Glutamatergic neuron (in vitro differentiated cells): ENCODE results near the gene NEK7. TPM values are rescaled to one million over a fixed set of nuclear protein-coding genes. Genes with fewer than 3 reads are reported as not detected.
"Not testable (repeated sequence)": the region's sequence is repeated elsewhere in the genome, so short reads cannot be mapped to it uniquely, and the experiment has no call there.

Experiments used
- DNase-seq: peaks from one replicate; pipeline ENCODE4 v3.0.0; 2022
- H3K27ac Mint-ChIP-seq: one replicate; pipeline ENCODE4 v1.8.0; 2020; ENCODE audit warnings: mild to moderate bottlenecking, mixed read lengths, inconsistent platforms; ENCODE audit not compliant: unreplicated experiment
- H3K27me3 Mint-ChIP-seq: one replicate; pipeline ENCODE4 v1.8.0; 2020; ENCODE audit warnings: mild to moderate bottlenecking, moderate library complexity, mixed read lengths, inconsistent platforms; ENCODE audit not compliant: unreplicated experiment
- H3K36me3 Mint-ChIP-seq: one replicate; pipeline ENCODE4 v1.8.0; 2020; ENCODE audit warnings: mild to moderate bottlenecking, mixed read lengths, inconsistent platforms; ENCODE audit not compliant: unreplicated experiment
- H3K4me1 Mint-ChIP-seq: one replicate; pipeline ENCODE4 v1.8.0; 2020; ENCODE audit warnings: mild to moderate bottlenecking, low read depth, mixed read lengths, inconsistent platforms; ENCODE audit not compliant: unreplicated experiment
- H3K4me3 Mint-ChIP-seq: one replicate; pipeline ENCODE4 v1.8.0; 2020; ENCODE audit warnings: mild to moderate bottlenecking, mixed read lengths, inconsistent platforms; ENCODE audit not compliant: unreplicated experiment
- H3K9me3 Mint-ChIP-seq: one replicate; pipeline ENCODE4 v1.8.0; 2020; ENCODE audit warnings: mild to moderate bottlenecking, moderate library complexity, mixed read lengths, inconsistent platforms; ENCODE audit not compliant: unreplicated experiment
- CTCF ChIP-seq: fragments of 200-600 bp; sonication (generic); IDR thresholded peaks from one replicate; pipeline ENCODE4 v1.5.0; 2021; ENCODE audit not compliant: partially characterized antibody, unreplicated experiment
- total RNA-seq: library from RNA; stranded (reverse); fragmentation: NEBNext Ultra II Directional; extraction: Animal tissue kit (Norgen Biotek cat#: 25700); gene quantifications from one replicate; pipeline ENCODE4 v1.2.1, GENCODE V29; 2021; ENCODE audit not compliant: unreplicated experiment

NEK7 gene
- total RNA-seq, 1 donor from 2014 or later = 11.5 TPM

- no peak overlapping the region for H3K27ac Mint-ChIP-seq
- no peak overlapping the region for H3K4me3 Mint-ChIP-seq
- TF ChIP-seq CTCF = no peak
- H3K9me3 Mint-ChIP-seq = no peaks in the 10 kb centered on the region
- no peaks in the 10 kb centered on the region for H3K36me3 Mint-ChIP-seq
- DNase-seq = no peak
- peaks cover 9% of the 10 kb centered on the region for H3K4me1 Mint-ChIP-seq
- H3K27me3 Mint-ChIP-seq = no peaks in the 10 kb centered on the region
These were observed 147.6 kb downstream of the NEK7 start for GRCh38 chr1:198304431-198304830.

DNA sequence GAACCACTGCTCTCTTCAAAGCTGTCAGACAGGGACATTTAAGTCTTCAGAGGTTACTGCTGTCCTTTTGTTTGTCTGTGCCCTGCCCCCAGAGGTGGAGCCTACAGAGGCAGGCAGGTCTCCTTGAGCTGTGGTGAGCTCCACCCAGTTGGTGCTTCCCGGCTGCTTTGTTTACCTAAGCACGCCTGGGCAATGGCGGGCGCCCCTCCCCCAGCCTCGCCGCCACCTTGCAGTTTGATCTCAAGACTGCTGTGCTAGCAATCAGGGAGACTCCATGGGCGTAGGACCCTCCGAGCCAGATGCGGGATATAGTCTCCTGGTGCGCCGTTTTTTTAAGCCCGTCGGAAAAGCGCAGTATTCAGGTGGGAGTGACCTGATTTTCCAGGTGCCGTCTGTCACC lies 158.0 kb downstream of the NEK7 start:
- H3K9me3 Mint-ChIP-seq, DNase-seq, H3K4me1 Mint-ChIP-seq, H3K4me3 Mint-ChIP-seq, H3K36me3 Mint-ChIP-seq, H3K27ac Mint-ChIP-seq, H3K27me3 Mint-ChIP-seq: not testable (repeated sequence)

GRCh38 chr1:198315331-198315730 lies 158.5 kb downstream of the NEK7 start:
- H3K27ac Mint-ChIP-seq, H3K36me3 Mint-ChIP-seq, H3K4me3 Mint-ChIP-seq, H3K9me3 Mint-ChIP-seq, H3K27me3 Mint-ChIP-seq, DNase-seq, H3K4me1 Mint-ChIP-seq: not testable (repeated sequence)

- Mint-ChIP-seq H3K4me3 (no peak overlapping the region), H3K27ac (no peak overlapping the region), H3K9me3 (no peaks in the 10 kb centered on the region), H3K4me1 (no peaks in the 10 kb centered on the region), H3K27me3 (no peaks in the 10 kb centered on the region), H3K36me3 (peaks cover 4% of the 10 kb centered on the region)
- DNase-seq = no peak
- TF ChIP-seq CTCF = no peak
These were observed 159.8 kb downstream of the NEK7 start for GRCh38 chr1:198316546-198317100.

DNA sequence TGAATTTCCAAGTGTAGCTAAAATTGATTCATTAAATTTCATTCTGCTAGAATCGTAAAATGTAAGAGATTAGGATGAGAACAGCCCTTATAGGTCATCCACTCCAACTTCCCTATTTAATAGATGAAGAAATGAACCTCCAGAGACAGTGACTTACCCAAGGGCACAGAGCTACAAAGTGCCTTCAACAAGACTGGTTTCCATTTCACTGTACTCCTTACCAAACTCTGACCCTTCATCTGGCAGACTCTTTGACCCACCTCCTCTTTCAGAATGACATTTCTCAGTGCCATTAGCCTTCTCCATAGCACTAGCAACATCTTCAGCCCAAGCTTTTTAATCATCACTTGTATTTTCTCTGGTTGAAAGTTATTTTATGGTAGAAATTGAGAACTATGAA lies 161.3 kb downstream of the NEK7 start:
- Mint-ChIP-seq H3K4me3 (no peak overlapping the region), H3K27me3 (no peaks in the 10 kb centered on the region), H3K9me3 (no peaks in the 10 kb centered on the region), H3K27ac (no peak overlapping the region), H3K36me3 (peaks cover 4% of the 10 kb centered on the region), H3K4me1 (no peaks in the 10 kb centered on the region)
- no peak for DNase-seq
- no peak for TF ChIP-seq CTCF

GRCh38 chr1:198320759-198321158 lies 164.0 kb downstream of the NEK7 start:
- no peaks in the 10 kb centered on the region for H3K27me3 Mint-ChIP-seq
- H3K36me3 Mint-ChIP-seq = no peaks in the 10 kb centered on the region
- no peak for DNase-seq
- H3K4me3 Mint-ChIP-seq = no peak overlapping the region
- no peaks in the 10 kb centered on the region for H3K4me1 Mint-ChIP-seq
- TF ChIP-seq CTCF = no peak
- no peak overlapping the region for H3K27ac Mint-ChIP-seq
- no peaks in the 10 kb centered on the region for H3K9me3 Mint-ChIP-seq
